ENCODE data around the gene NT5C3A. TPM values are rescaled to one million over a fixed set of nuclear protein-coding genes. Genes with fewer than 3 reads are reported as not detected.

NT5C3A gene
- total and polyA plus RNA-seq, 5 experiments from 2014 or later: 44.6 to 53.9 (median 52.2) TPM

Other genes starting within 250 kb of the NT5C3A start
- gene KBTBD2, start 171.0 kb downstream of the NT5C3A start, total RNA-seq: 10 to 100 TPM; 58.5 to 64.6 TPM
- 10 to 100 TPM; 15.7 to 24.7 (median 16.2) TPM for gene KBTBD2, start 171.0 kb downstream of the NT5C3A start, polyA plus RNA-seq
- not detected for gene FKBP9, start 105.3 kb downstream of the NT5C3A start, total RNA-seq
- under 1 TPM in 1 of 3 donors, not detected in 2; 0.06 TPM for gene FKBP9, start 105.3 kb downstream of the NT5C3A start, polyA plus RNA-seq
- gene RP9, start 46.6 kb upstream of the NT5C3A start, total RNA-seq: 10 to 100 TPM; 20.2 to 21.7 TPM
- 10 to 100 TPM; 15.3 to 23.9 (median 20.3) TPM for gene RP9, start 46.6 kb upstream of the NT5C3A start, polyA plus RNA-seq
- gene BBS9, start 66.8 kb upstream of the NT5C3A start, total RNA-seq: 10 to 100 TPM; 22.0 to 31.8 TPM
- 10 to 100 TPM; 11.2 to 12.7 (median 11.6) TPM for gene BBS9, start 66.8 kb upstream of the NT5C3A start, polyA plus RNA-seq